NCI-H2196 treated with DMSO at 0.1 percent for 48 hours (cell line): ENCODE measurements around the gene IQSEC3.
"Not testable (repeated sequence)": the region's sequence is repeated elsewhere in the genome, so short reads cannot be mapped to it uniquely, and the experiment has no call there.

Experiments
- DNase-seq: peaks from one replicate; lab custom pipeline; 2025; ENCODE audit not compliant: unreplicated experiment; lab: John Stamatoyannopoulos, UW

The IQSEC3 gene

GRCh38 chr12:52902-53734 lies 13.4 kb upstream of the IQSEC3 start:
- not testable (repeated sequence) for DNase-seq

GRCh38 chr12:53735-54730 lies 12.5 kb upstream of the IQSEC3 start:
- DNase-seq: no peak

- no peak for DNase-seq
Measured at GRCh38 chr12:54750-55535, 11.6 kb upstream of the IQSEC3 start.

- DNase-seq: no peak
Measured at GRCh38 chr12:56683-57346, 9.8 kb upstream of the IQSEC3 start.

GRCh38 chr12:57539-57938 lies 9.0 kb upstream of the IQSEC3 start:
- DNase-seq: no peak

- no peak for DNase-seq
Measured at GRCh38 chr12:58832-59231, 7.7 kb upstream of the IQSEC3 start.

- DNase-seq: not testable (repeated sequence)
Measured at GRCh38 chr12:61845-62244, 4.7 kb upstream of the IQSEC3 start.

GRCh38 chr12:65491-66063 lies 990 bp upstream of the IQSEC3 start:
- not testable (repeated sequence) for DNase-seq

- DNase-seq: not testable (repeated sequence)
Measured at GRCh38 chr12:66782-67504, 376 bp downstream of the IQSEC3 start.

GRCh38 chr12:69677-70076 lies 3.1 kb downstream of the IQSEC3 start:
- DNase-seq: not testable (repeated sequence)

- not testable (repeated sequence) for DNase-seq
Measured at GRCh38 chr12:70541-70940, 4.0 kb downstream of the IQSEC3 start.

- DNase-seq: not testable (repeated sequence)
Measured at GRCh38 chr12:72018-72417, 5.5 kb downstream of the IQSEC3 start.

GRCh38 chr12:74420-75190 lies 8.0 kb downstream of the IQSEC3 start:
- DNase-seq: not testable (repeated sequence)

- DNase-seq: not testable (repeated sequence)
Measured at GRCh38 chr12:75541-75940, 9.0 kb downstream of the IQSEC3 start.

GRCh38 chr12:76102-76501 lies 9.5 kb downstream of the IQSEC3 start:
- not testable (repeated sequence) for DNase-seq

- not testable (repeated sequence) for DNase-seq
Measured at GRCh38 chr12:76551-76950, 10.0 kb downstream of the IQSEC3 start.

GRCh38 chr12:77101-77719 lies 10.6 kb downstream of the IQSEC3 start:
- not testable (repeated sequence) for DNase-seq

- not testable (repeated sequence) for DNase-seq
Measured at GRCh38 chr12:77769-78383, 11.3 kb downstream of the IQSEC3 start.
